Mesenchymal stem cell (in vitro differentiated cells and primary cell): ENCODE data around the gene CCDC18.

Experiments
- DNase-seq: peaks from one replicate; pipeline ENCODE4 v3.0.0-alpha.2; 2013
- H2AFZ ChIP-seq: one replicate; pipeline ENCODE4 v1.6.1; 2013; ENCODE audit warnings: low read depth, mild to moderate bottlenecking, control low read depth, inconsistent platforms, low read length, moderate library complexity
- H2AK5ac ChIP-seq: 2 replicates; pipeline ENCODE4 v1.6.1; 2013; ENCODE audit warnings: low read length, moderate library complexity, mild to moderate bottlenecking, inconsistent platforms; ENCODE audit not compliant: severe bottlenecking
- H2BK120ac ChIP-seq: one replicate; pipeline ENCODE4 v1.6.1; 2013; ENCODE audit warnings: low read depth, mild to moderate bottlenecking, inconsistent platforms, low read length, moderate library complexity
- H2BK12ac ChIP-seq, 2 experiments: one replicate each; pipeline ENCODE4 v1.6.1; 2013; ENCODE audit warnings: inconsistent platforms in 2 of 2, low read length in 2 of 2, mild to moderate bottlenecking in 2 of 2, moderate library complexity in 2 of 2, control low read depth in 1 of 2
- H2BK15ac ChIP-seq: one replicate; pipeline ENCODE4 v1.6.1; 2013; ENCODE audit warnings: mild to moderate bottlenecking, low read depth, inconsistent platforms; ENCODE audit not compliant: poor library complexity, severe bottlenecking
- H2BK5ac ChIP-seq: 2 replicates; pipeline ENCODE4 v1.6.1; 2013; ENCODE audit warnings: low read depth, mild to moderate bottlenecking, low read length, control low read depth, inconsistent platforms; ENCODE audit not compliant: poor library complexity, severe bottlenecking
- H3K14ac ChIP-seq, 2 experiments: one replicate each; pipeline ENCODE4 v1.6.1; 2013; ENCODE audit warnings: inconsistent platforms in 2 of 2, low read length in 2 of 2, control low read depth in 1 of 2, mild to moderate bottlenecking in 1 of 2, moderate library complexity in 1 of 2
- H3K18ac ChIP-seq, 2 experiments: one replicate each; pipeline ENCODE4 v1.6.1; 2013; ENCODE audit warnings: inconsistent platforms in 2 of 2, low read length in 2 of 2, control low read depth in 1 of 2, low read depth in 1 of 2, mild to moderate bottlenecking in 1 of 2
- H3K23ac ChIP-seq, 2 experiments: one replicate each; pipeline ENCODE4 v1.6.1; 2013; ENCODE audit warnings: inconsistent platforms in 2 of 2, low read length in 2 of 2, mild to moderate bottlenecking in 2 of 2, moderate library complexity in 2 of 2, control low read depth in 1 of 2
- H3K27ac ChIP-seq: 2 replicates; pipeline ENCODE4 v1.5.1; 2013; ENCODE audit warnings: mild to moderate bottlenecking, moderate library complexity, low read length, control low read depth, inconsistent platforms; ENCODE audit not compliant: poor library complexity, severe bottlenecking
- H3K27me3 ChIP-seq, 2 experiments: 2 replicates each; pipeline versions ENCODE4 v1.6.1 to v1.7.0; 2013; ENCODE audit warnings: low read length in 2 of 2, mild to moderate bottlenecking in 2 of 2, moderate library complexity in 2 of 2, control low read depth in 1 of 2, inconsistent platforms in 1 of 2; ENCODE audit not compliant: control insufficient read depth in 1 of 2, insufficient read depth in 1 of 2
- H3K36me3 ChIP-seq, 2 experiments: 2 replicates each; pipeline versions ENCODE4 v1.6.1 to v1.7.0; 2013; ENCODE audit warnings: low read length in 2 of 2, control low read depth in 1 of 2, inconsistent platforms in 1 of 2, low read depth in 1 of 2, mild to moderate bottlenecking in 1 of 2; ENCODE audit not compliant: insufficient read depth in 2 of 2, control insufficient read depth in 1 of 2
- H3K4ac ChIP-seq, 2 experiments: one replicate each; pipeline ENCODE4 v1.6.1; 2013; ENCODE audit warnings: inconsistent platforms in 2 of 2, low read length in 2 of 2, mild to moderate bottlenecking in 2 of 2, moderate library complexity in 2 of 2, control low read depth in 1 of 2, low read depth in 1 of 2
- H3K4me1 ChIP-seq: 2 replicates; pipeline ENCODE4 v1.6.1; 2013; ENCODE audit warnings: low read depth, low read length, control low read depth; ENCODE audit not compliant: control insufficient read depth, insufficient read depth
- H3K4me2 ChIP-seq: 2 replicates; pipeline ENCODE4 v1.6.1; 2013; ENCODE audit warnings: low read length, mild to moderate bottlenecking, inconsistent platforms; ENCODE audit not compliant: poor library complexity, severe bottlenecking
- H3K4me3 ChIP-seq, 2 experiments: 2 replicates each; pipeline versions ENCODE4 v1.5.1 to v1.7.0; 2013; ENCODE audit warnings: low read length in 2 of 2, mild to moderate bottlenecking in 2 of 2, control low read depth in 1 of 2, low read depth in 1 of 2; ENCODE audit not compliant: insufficient read depth in 1 of 2
- H3K79me1 ChIP-seq: replicated peaks from 2 replicates; pipeline ENCODE4 v1.6.1; 2013; ENCODE audit warnings: mild to moderate bottlenecking, control low read depth, low read length, inconsistent platforms; ENCODE audit not compliant: poor library complexity, severe bottlenecking
- H3K9ac ChIP-seq: 2 replicates; pipeline ENCODE4 v1.7.0; 2013; ENCODE audit warnings: mild to moderate bottlenecking, low read length, moderate library complexity
- H3K9me3 ChIP-seq: 2 replicates; pipeline ENCODE4 v1.7.0; 2013; ENCODE audit warnings: mild to moderate bottlenecking, low read length; ENCODE audit not compliant: control insufficient read depth
- H4K8ac ChIP-seq: one replicate; pipeline ENCODE4 v1.6.1; 2013; ENCODE audit warnings: inconsistent platforms, mild to moderate bottlenecking, low read length, moderate library complexity
- H4K91ac ChIP-seq: one replicate; pipeline ENCODE4 v1.6.1; 2013; ENCODE audit warnings: mild to moderate bottlenecking, low read length, inconsistent platforms
- WGBS: methylation state at CpG from one replicate; pipeline ENCODE4 v1.1.7; 2013; ENCODE audit warnings: mixed read lengths; 5-methylcytosine and 5-hydroxymethylcytosine counted together

CCDC18 gene

DNA sequence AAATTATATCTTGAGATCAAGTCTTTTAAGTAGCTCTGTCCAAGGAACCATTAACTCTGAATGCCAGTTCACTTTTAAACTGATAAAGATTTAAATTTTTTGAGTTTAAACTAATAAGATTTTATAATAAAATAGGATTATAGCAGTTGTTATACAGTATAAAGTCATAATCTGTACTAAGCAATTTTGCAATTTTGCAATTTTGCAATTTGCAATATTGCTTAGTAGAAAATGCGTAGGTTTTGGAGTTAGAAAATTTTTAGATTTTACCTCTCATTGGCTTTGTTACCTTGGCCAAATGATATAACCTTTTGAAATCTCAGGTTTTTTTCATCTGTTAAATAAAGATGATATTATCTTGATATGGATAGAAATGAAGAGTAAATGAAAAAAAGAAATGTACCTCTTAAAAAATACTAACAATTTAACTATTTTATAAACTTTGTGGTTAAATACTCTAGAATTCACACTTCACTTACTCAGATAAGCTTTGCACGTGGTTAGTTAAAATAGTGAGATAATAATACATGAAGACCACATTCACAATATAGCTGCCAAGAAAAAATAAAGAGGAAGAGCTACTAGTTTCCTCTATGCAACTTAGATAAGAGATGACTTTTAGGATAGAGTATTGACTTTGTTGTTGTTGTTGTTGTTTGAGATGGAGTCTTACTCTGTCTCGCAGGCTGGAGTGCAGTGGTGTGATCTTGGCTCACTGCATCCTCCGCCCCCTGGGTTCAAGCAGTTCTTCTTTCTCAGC is 13.9 kb downstream of the CCDC18 start:
- Histone ChIP-seq H3K36me3 (peaks cover 4 to 42% of the 10 kb centered on the region in 2 experiments), H4K91ac (no peak overlapping the region), H3K79me1 (peaks cover 9% of the 10 kb centered on the region), H3K4me3 (no peak overlapping the region), H4K8ac (no peak overlapping the region), H3K27me3 (no peaks in the 10 kb centered on the region), H2BK120ac (no peak overlapping the region), H2BK5ac (no peak overlapping the region), H3K18ac (no peak overlapping the region), H3K4ac (no peak overlapping the region), H3K27ac (no peak overlapping the region), H3K23ac (no peak overlapping the region), H3K4me2 (no peak overlapping the region), H2BK15ac (no peak overlapping the region), H3K9ac (no peak overlapping the region), H3K9me3 (no peaks in the 10 kb centered on the region), H3K4me1 (peaks cover 2% of the 10 kb centered on the region), H3K14ac (no peak overlapping the region), H2AFZ (no peak overlapping the region), H2BK12ac (no peak overlapping the region), H2AK5ac (no peak overlapping the region)
- WGBS: 100% methylated on average over 1 of the region's 4 CpGs
- no peak for DNase-seq

DNA sequence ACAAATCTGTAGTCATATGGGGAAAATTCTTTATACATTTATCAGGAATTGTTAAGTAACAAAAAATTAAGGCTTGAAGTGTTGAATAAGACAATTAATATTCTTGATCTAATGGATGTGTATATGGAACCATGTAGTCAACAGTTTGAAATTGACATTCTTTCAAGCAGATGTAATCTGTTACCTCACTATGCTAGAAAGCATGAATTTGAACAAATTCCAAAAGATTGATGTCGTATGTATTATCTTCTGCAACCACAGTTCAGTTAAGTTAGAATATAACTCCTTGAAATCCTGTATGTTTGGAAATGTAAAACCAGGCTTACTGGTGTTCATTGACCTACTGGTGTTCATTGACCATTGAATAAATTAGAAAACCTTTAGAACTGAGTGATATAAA is 16.1 kb downstream of the CCDC18 start:
- Histone ChIP-seq H3K9ac (no peak overlapping the region), H4K91ac (no peak overlapping the region), H4K8ac (no peak overlapping the region), H3K36me3 (peaks cover 10 to 40% of the 10 kb centered on the region in 2 experiments), H3K14ac (no peak overlapping the region), H3K4me1 (peaks cover 2% of the 10 kb centered on the region), H2AK5ac (no peak overlapping the region), H2AFZ (no peak overlapping the region), H3K79me1 (peaks cover 12% of the 10 kb centered on the region), H3K27ac (no peak overlapping the region), H3K4me3 (no peak overlapping the region), H2BK12ac (no peak overlapping the region), H3K18ac (no peak overlapping the region), H3K4me2 (no peak overlapping the region), H2BK15ac (no peak overlapping the region), H3K23ac (no peak overlapping the region), H3K9me3 (no peaks in the 10 kb centered on the region), H3K27me3 (no peaks in the 10 kb centered on the region), H2BK120ac (no peak overlapping the region), H3K4ac (no peak overlapping the region), H2BK5ac (no peak overlapping the region)
- peak; percentile 30 for DNase-seq
- WGBS: no CpG with 5 or more reads among the region's 1 CpG

DNA sequence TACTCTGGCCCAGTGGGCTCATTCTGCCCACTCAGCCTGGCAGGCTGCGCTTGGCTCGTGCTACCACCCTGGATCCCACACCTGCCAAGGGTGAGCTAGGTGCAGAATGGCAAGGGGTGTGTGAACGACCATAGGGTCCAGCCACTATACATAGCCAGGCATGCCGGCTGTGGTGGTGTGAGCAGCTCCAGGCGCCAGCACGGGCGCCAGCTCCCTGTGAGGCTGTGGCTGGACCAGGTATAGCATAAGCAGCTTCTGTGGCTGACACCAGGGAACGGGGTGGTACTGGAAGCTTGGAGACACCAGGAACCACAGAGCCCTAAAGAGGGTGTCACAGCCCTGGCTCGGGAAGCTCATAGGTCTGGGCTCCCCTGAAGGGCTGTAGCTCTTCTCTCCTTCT is 18.6 kb downstream of the CCDC18 start:
- Histone ChIP-seq H3K4me1 (peaks cover 2% of the 10 kb centered on the region), H2AK5ac (peak overlapping the region; percentile 8), H2BK15ac (no peak overlapping the region), H3K4me3 (no peak overlapping the region), H3K36me3 (peaks cover 10 to 55% of the 10 kb centered on the region in 2 experiments), H3K4me2 (no peak overlapping the region), H2BK5ac (no peak overlapping the region), H2BK12ac (no peak overlapping the region), H3K79me1 (peaks cover 9% of the 10 kb centered on the region), H3K9ac (no peak overlapping the region), H3K4ac (no peak overlapping the region), H3K27me3 (no peaks in the 10 kb centered on the region), H2BK120ac (no peak overlapping the region), H3K23ac (no peak overlapping the region), H4K8ac (no peak overlapping the region), H4K91ac (no peak overlapping the region), H2AFZ (no peak overlapping the region), H3K27ac (no peak overlapping the region), H3K18ac (no peak overlapping the region), H3K9me3 (no peaks in the 10 kb centered on the region), H3K14ac (no peak overlapping the region)
- 99% methylated on average over 9 of the region's 9 CpGs for WGBS
- DNase-seq: no peak

DNA sequence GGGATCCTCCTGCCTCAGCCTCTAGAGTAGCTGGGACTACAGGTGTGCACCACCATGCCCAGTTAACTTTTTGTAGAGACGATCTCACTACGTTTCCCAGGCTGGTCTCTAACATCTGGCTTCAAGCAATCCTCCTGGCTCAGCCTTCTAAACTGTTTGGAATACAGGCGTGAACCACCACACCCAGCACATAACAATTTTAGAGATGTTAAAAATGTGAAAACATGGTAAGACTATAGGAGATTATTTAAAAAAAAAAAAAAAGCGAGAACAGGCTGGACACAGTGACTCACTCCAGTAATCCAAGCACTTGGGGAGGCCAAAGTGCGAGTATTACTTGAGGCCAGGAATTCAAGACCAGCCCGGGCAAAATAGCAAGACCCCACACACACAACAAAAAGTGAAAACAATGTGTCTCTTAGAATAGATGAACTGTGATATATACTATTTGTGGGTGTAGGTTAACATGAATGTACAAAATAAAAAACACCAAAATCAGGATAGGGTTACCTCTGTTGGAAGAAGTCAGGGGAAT is 19.6 kb downstream of the CCDC18 start:
- no peak overlapping the region for H4K91ac ChIP-seq
- peaks cover 2% of the 10 kb centered on the region for H3K4me1 ChIP-seq
- no peak overlapping the region for H3K4me2 ChIP-seq
- no peak overlapping the region for H4K8ac ChIP-seq
- peaks cover 8% of the 10 kb centered on the region for H3K79me1 ChIP-seq
- no peak overlapping the region for H3K27ac ChIP-seq
- no peak overlapping the region for H2AK5ac ChIP-seq
- no peak overlapping the region for H3K9ac ChIP-seq
- H2BK120ac ChIP-seq: no peak overlapping the region
- no peak overlapping the region for H3K18ac ChIP-seq
- H3K4me3 ChIP-seq: no peak overlapping the region
- peaks cover 10 to 47% of the 10 kb centered on the region in 2 experiments for H3K36me3 ChIP-seq
- H3K4ac ChIP-seq: no peak overlapping the region
- H2BK5ac ChIP-seq: no peak overlapping the region
- H3K9me3 ChIP-seq: no peaks in the 10 kb centered on the region
- no peaks in the 10 kb centered on the region for H3K27me3 ChIP-seq
- H3K14ac ChIP-seq: no peak overlapping the region
- DNase-seq: peak; percentile 19
- H2BK12ac ChIP-seq: no peak overlapping the region
- WGBS: 100% methylated on average over 2 of the region's 6 CpGs
- H3K23ac ChIP-seq: no peak overlapping the region
- no peak overlapping the region for H2BK15ac ChIP-seq
- H2AFZ ChIP-seq: no peak overlapping the region
